HG02885 (cell line): ENCODE data around the gene TBC1D2B.

Experiments used
- ATAC-seq: cut with Tn5 transposase; IDR thresholded peaks from one replicate; pipeline ENCODE4 v1.9.1; 2021; ENCODE audit warnings: mild to moderate bottlenecking; ENCODE audit not compliant: unreplicated experiment, poor library complexity

TBC1D2B gene

DNA sequence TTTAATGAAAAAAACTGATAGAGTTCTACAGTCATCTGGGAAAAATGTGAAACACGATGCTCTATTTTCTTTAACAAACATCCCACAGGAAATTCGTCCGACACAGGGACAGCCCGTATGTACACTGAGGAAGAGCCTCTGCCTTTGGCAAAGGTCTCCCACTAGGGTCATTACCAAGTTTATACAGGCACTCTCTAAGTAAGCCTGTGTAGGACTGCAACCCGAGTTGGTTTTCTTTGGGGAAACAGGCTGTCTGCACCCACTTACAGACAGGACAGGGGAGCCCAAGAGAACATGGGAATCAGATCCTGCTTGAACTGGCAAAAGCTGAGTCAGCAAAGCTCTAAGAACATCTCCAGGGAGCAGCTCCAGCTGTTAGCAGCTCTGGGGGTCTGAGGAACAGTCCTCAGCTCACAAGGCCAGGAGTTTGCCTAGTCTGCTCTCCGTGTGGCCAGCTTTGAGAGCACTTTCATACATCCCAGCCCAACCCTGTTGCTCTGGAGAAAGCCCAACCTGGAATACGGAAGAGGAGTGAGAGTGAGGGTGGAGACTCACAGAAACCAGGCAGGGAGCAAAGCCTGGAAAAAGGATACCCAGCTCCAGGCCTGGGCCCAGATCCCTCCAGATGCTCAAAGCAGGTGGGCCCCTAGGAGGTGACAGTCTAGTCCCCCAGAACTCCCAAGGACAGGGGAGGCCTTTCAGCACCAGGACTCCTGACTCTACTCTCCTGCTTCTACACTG lies 1.9 kb downstream of the TBC1D2B start:
- no peak for ATAC-seq

DNA sequence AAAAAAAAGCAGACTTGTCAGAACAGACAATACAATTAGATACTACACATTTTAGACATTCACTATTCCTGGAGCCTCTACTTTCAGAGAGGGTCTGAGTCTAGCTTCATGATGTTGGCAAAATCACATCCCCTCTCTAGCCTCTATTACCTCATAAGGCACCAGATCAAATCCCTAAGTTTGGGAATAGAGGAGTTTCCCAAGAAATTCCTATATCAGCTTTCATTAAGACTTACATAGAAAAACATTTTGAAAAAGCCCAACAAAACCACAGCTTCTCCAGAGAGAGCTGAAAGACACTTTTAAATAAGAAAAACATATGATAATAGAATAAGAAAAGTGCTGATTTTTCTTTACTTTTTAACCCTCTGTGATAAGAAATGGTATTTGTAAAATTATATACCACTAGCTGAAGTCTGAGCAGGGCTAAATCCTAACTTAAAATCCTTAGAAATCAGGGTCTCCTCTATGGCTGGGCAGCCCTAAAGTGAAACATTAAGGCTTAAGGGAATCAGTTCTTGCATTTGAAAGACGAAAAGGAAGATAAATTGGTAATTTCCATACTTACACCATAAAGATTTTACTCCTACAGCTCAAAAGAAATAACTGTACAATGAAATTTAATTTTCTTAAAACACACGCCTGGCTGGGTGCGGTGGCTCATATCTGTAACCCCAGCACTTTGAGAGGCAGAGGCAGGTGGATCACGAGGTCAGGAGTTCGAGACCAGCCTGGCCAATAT lies 4.3 kb downstream of the TBC1D2B start:
- no peak for ATAC-seq

DNA sequence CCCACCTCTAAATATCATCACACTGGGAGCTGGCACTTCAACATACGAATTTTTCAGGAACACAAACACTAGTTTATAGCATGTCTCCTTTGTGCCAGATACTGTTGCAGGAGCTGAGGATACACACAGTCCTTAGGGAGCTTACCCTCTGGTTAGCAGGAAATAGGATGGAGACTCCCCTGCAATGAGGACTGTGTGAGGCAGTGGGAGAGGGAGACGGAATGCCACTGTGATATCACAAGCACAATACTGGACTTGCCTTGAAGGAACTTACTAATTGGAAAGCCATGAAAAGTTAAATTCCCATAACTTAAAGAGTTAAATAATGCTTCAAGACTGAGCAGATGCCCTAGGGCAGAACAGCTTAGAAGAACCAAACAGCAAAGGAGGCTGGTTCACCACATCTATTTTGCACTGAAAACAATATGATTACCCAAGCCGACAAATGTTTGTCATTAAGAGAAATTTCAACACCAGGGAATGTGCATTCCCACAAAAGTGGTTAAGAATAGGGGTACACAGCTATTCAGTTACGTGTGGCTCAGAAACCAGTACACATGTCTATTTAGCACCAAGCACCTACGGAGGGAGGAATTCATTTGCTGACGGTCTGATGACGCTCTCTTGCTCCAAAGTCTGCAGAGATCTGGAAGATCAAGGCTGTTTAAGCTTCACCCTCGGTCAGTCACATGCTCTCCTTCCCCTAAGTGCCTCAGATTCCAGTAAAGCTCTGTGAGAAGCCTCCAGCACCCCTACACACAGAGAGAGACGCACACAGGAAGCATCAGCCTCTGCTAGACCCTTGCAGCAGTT lies 5.2 kb downstream of the TBC1D2B start:
- no peak for ATAC-seq

DNA sequence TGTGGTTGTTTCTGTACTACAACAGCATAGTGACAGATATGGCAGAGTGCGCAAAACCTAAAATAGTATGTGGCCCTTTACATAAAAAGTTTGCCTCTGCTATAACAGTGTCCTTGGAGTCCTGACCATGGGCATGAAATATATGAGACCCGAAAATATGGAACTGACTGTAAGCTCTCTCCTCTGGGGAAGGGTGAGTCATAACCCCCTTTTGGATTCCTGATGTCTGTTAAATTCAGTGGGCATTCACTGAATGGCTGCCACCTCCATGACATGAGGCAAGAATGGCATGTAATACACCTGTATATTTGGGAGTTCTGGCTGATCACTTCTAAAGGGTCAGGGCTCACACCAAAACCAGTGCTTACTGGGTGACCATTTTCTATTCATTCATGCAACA lies 6.1 kb downstream of the TBC1D2B start:
- no peak for ATAC-seq

DNA sequence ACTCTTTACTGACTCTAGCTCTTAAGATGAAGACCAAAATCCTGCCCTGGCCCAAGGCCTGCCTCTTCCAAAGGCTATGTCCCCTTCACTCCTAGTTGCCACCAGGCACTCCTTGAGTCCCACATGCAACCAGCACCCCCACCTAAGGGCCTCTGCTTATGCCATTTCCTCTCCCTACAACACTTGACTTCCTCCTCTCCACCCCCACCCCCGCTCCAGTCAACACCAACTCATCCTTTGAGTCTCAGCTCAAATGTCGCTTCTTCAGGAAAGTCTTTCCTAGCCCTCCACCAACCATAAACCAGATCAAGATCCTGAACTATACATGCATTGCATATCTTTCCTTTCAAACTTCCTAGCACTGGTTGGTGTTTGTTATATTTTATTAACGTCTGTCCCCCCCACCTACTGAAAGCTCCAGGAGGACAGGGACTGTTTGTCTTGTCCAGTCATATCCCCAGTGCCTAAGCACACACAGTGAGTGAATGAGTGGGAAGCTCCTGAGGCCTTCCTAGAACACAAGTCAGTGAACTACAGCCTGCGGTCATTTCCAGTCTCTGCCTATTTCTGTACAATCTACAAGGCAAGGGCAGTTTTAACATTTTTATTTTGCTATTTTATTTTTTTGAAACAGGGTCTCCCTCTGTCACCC lies 7.3 kb downstream of the TBC1D2B start:
- ATAC-seq: no peak

DNA sequence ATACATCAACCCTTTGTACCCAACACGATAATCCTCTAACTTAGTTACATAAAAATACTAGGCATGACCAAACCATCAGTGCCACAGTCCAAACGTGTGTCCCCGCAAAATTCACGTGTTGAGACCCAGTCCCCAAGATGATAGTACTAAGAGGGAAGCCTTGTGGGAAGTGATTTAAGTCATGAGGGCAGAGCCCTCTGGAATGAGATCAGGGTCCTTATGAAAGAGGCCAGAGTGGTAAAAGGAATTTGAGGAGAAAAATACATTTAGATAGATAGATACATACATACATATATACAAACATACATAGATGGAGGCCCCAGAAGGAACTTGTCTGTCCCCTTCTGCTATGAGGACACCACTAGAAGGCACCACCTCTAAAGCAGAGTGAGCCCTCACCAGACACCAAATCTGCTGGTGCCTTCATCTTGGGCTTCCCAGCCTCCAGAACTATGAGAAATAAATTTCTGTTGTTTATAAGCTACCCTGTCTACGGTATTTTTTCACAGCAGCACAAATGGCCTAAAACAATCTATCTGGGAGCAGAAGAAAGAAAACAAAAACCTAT lies 8.0 kb downstream of the TBC1D2B start:
- no peak for ATAC-seq

DNA sequence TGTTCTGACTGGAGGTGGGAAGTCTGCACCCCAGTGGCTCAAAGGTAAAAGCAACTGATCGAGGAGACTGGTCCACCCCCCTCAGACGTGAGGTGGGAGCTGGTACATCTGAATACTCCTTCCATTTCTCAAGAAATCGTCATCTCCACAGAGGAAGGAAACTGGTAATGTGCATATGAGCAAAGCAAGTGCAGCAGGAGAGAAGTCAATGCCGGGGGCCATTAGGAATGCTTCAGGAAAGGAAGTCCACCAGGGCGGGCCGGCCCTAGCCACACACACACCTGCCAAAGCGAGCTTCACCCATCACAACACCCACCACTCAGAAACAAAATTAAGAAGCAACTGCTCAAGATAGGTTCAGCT lies 8.5 kb downstream of the TBC1D2B start:
- ATAC-seq: no peak

DNA sequence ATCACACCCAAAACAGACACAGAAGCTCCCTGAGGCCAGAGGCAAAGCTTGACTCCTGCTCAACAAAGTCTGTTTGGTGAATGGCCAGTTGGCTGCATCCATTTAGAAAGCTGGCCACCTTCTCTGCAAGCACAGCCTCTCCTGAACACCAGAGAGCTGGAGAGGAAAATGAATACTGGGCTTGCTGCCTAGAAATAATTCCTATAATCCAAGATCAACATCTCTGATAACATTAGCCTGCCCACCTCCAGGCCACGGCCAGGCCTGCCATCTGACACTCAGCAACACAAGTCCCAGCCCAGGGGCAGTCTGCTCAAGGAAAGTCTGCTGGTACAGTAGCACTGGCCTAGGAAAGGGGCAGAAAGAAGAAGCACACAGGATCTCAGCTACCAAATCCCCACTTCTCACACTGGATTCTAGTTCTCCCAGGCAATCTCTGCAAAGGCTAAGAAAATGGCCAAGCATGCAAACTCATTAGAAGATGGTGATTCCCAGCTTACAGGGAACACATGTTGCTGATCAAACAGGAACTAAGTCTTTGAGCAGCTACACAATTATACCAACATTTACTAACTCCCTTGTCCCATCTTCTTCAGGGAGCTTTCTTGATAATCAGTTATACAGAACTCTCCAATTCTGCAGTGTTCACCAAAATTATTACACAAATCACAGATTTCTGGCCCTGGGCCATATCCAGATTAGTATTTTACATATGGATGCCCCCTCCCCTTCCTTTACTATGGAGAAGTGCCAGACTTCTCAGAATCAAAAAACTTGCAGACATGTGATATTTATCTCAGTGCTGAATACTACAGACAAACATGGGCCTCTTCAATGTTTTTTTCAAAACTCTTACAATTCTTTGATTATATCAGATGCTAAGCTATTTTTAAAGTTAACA lies 9.9 kb downstream of the TBC1D2B start:
- ATAC-seq: no peak

DNA sequence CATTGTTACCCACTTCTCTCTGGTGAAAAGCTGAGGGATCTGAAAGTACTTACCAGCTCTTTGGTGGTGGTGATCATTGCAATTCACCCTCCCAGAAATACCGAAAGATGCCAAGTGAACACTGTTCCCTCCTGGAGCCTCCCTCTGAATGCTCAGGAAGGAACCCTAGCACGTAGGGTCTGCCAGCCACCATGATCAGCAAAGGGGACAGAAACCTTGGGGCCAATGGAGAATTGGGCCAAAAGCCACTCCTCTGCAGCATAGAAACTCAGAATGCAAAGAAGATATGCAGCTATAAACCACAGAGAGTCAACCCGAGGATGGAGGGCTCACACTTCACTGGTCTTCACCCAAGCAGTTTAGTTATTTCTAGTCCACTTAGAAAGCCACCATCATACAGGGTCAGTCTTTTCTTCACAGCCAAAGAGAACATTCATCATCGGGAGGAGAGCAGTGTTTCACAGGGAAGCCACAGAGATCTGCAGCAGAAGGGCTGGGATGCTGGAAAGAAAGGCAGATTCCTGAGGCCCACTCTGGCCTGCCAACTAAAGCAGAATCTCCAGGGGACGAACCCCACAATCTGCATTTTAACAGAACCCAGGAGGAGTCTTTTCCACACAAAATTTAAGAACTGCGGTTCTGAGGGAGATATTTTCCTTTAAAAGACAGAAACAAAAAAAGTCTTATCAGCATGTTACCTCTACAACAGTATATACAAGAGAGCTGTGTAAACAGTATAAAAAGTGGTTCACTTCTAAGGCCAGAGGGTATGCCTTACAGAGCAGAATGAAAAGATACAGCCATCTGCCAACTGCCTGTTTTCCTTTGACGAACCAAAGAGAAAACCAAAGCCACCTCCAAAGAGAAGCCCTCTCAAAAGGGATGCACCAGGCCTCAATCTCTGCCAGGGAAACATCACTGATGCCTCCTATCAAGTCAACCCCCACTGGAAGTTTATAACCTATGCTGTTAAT lies 11.3 kb downstream of the TBC1D2B start:
- peak; percentile 66 for ATAC-seq

DNA sequence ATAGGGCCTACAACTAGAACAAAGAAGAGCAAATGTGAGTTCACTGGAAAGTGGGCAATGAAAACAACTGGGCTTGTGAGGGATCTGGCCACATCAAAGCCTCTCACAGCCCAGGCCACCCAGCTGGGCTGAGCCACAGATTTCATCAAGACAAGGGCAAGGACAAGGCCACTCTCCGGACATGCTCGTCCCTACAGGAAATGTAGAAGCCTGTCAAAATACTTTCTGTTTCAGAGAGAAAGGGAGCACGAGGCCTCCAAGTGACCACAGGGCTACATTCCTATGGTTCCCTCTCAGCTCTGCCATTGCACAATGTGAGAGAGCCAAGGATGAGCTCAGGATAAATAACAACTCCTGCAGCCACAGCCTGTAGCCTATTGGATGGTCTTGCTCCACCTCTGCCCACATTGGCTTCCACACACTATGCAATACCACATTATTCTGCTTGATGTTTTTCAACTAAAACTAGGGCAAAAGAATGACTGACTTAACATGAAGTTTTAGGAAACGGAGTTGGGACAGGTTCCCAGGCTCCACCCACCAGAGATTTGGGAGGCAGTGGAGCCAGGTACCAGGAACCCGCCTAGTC lies 12.1 kb downstream of the TBC1D2B start:
- ATAC-seq: no peak

DNA sequence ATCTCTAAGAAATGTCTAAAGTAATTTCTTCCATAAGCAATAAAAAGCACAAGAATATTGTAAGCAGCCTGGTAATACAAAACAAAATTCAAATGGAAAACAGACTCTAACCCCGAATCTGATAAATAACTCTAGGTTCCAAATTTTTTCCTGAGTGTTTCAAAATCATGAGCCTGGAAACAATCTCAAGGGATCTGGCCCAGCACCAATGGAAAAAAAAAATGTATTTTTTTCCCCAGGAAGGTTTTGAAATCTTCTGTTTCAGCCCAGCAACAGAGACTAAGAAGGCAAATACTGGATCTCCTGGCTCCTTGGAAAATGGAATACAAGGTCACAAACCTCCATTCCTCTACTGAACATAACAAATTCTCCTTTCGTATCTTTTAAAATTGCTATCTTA lies 13.0 kb downstream of the TBC1D2B start:
- ATAC-seq: no peak

DNA sequence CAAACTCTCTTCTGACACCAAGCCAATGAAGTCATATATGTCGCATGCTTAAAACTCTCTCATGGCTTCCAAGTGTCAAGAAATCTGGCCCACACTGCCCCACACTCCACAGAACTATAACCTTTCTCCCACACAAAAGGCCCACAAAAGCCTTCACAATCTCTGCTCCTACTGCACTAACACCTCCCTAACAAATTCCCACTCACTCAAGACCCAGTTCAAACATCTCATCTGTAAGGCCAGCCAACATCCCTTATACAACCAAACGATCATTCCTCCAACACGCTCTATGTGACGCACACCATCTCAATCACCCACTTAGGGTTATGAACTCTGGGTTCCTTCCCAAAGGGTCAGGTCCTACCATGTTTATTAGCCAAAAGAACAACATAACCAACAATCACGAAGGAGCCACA lies 13.5 kb downstream of the TBC1D2B start:
- ATAC-seq: no peak

DNA sequence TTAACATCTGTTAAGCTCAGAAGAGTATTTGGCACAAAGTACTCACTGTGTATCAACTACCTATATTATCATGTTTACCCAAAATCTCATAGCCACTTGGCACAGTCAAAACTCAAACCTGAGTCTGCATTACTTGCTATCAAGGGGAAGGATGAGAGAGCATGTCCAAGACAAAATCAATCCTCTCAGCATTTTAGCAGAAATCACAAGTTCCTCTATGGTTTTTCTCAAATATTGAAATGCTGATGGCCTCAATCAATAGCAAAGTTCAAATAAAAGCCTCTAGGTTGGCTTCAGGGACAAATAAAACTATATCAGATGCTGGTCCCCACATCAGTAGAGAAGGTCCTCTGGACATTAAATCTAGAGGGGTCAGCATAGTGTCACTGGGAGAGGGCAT lies 14.3 kb downstream of the TBC1D2B start:
- no peak for ATAC-seq

DNA sequence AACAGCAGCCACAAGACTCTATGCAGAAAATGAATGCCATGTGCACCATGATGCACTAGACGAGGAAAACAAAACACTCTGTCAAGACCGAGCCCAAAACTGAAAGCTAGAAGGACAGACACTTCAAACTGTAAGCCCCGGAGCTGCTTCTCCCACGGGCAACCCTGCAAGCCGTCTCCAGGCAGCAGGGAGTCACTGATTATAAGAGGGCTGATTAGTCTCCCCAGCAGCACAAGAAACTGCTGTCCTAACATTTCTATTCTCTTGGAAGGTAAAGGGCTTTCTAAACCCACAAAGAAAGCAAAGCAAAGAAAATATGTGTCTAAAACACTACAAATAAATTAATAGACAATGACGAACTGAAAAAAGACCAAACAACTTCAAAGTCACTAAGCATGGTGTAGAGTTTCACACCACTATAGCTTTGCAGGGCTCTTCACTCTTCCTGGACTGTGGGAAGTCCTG lies 15.5 kb downstream of the TBC1D2B start:
- ATAC-seq: no peak

DNA sequence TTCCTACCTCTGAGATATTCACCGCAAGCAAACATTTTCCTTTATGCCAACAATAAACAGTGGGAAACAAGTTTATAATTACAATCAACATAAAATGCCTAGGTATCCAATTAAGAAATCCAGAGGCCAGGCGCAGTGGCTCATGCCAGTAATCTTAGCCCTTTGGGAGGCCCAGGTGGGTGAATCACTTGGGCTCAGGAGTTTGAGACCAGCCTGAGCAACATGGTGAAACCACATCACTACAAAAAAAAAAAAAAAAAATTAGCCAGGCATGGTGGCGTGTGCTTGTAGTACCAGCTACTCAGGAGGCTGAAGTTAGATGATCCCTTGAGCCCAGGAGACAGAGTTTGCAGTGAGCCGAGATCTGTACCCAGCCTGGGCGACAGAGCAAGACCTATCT lies 17.3 kb downstream of the TBC1D2B start:
- no peak for ATAC-seq

DNA sequence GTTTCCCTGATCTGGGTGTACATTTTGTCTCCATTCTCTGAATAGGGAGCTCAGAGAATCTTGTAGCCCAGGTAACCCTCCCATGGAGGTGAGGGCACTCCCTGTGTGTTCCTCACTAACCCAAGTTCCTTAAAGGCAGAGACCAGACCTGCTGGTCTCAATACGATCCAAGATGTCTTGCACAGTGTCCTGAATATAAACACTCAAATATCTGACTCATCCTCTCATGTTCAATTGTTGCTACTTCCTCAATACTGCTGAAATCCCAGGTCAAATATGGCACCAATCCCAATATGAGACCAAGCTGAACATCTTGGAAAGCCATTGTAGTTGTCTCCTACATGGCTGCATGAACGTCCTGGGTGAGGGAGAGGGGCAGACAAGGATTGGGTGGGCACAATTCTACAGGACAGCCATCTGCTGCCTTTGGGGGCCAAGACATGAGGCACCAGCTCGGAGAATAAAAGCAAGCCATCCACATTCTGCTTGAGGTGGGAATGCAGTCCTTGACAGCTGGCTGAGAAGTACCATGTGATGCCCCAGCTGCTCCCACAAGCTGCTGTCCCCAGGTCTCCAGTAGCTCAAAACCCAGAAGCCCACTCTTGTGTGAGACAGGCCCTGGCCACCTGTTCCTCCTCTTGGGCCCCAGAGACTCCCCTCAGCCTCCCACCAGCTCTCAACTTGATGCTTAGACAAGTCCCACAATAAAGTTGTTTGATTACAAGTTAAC lies 18.2 kb downstream of the TBC1D2B start:
- no peak for ATAC-seq

DNA sequence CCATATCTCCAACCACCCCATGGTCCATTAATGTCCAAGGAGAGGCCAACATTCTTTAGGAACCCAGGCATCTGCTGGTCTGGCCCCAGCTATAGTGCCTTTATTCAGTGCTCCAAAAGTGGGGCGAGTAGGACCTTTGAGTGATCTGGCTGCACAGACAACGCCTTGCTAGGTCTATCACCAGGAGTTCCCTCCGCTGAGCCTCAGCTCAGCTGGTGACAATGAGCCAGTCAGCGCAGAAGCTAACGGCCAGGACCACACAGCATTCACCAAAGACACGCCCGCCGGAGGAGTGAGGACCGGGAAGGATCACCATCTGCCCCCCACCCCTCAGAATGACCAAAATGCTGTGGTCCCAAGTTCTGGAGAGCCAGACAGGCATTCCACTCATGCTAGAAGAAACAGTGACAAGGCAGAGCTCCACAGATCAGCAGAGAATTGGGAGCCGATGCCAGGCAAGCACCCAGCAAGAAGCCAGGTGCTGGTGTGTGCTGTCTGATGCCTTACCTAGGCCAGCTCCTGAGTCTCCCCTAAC lies 19.0 kb downstream of the TBC1D2B start:
- ATAC-seq: no peak
